Activated CD4-positive, alpha-beta T cell treated with anti-CD3 and anti-CD28 coated beads, Interleukin-2, amount 10 ng/mL, durations not matched to agents 7 days and 5 days (primary cell): ENCODE data around the gene TUBA4B. TPM values are rescaled to one million over a fixed set of nuclear protein-coding genes. Genes with fewer than 3 reads are reported as not detected.
A peak's percentile ranks its signal among the peaks of the same experiment; 100 is the strongest.

ENCODE experiments used
- CTCF ChIA-PET: fragments of 350-600 bp; sonication (Branson Sonifier 250); formaldehyde crosslinking; loops from one replicate; lab custom pipeline; 2021; ENCODE audit warnings: antibody characterized with exemption; lab: Charles Lee
- POLR2A ChIA-PET: fragments of 350-600 bp; sonication (Branson Sonifier 250); formaldehyde crosslinking; loops from one replicate; lab custom pipeline; 2021; ENCODE audit warnings: antibody characterized with exemption; lab: Charles Lee
- DNase-seq: peaks from one replicate; pipeline ENCODE4 v3.0.0-alpha.2; 2020
- H3K27ac Mint-ChIP-seq: one replicate; pipeline ENCODE4 v1.8.0; 2021; ENCODE audit warnings: mild to moderate bottlenecking, moderate library complexity, mixed read lengths
- H3K27me3 Mint-ChIP-seq: one replicate; pipeline ENCODE4 v1.8.0; 2021; ENCODE audit warnings: mixed read lengths
- H3K36me3 Mint-ChIP-seq: one replicate; pipeline ENCODE4 v1.8.0; 2021; ENCODE audit warnings: low read depth, mixed read lengths
- H3K4me1 Mint-ChIP-seq: one replicate; pipeline ENCODE4 v1.8.0; 2021; ENCODE audit warnings: mixed read lengths
- H3K4me3 Mint-ChIP-seq: one replicate; pipeline ENCODE4 v1.8.0; 2021; ENCODE audit warnings: mild to moderate bottlenecking, moderate library complexity, mixed read lengths
- H3K9me3 Mint-ChIP-seq: one replicate; pipeline ENCODE4 v1.8.0; 2021; ENCODE audit warnings: mixed read lengths
- total RNA-seq, 2 experiments: library from RNA; stranded (reverse); gene quantifications; one replicate each; pipeline ENCODE4 v1.2.3, GENCODE V29; 2021

Gene TUBA4B
- total RNA-seq, 2 experiments from 2014 or later = not detected

GRCh38 chr2:219272356-219272755 lies 19.3 kb downstream of the TUBA4B start:
- Mint-ChIP-seq H3K4me3 (no peak overlapping the region), H3K27me3 (no peaks in the 10 kb centered on the region), H3K36me3 (no peaks in the 10 kb centered on the region), H3K4me1 (peaks cover 3% of the 10 kb centered on the region), H3K27ac (no peak overlapping the region), H3K9me3 (no peaks in the 10 kb centered on the region)
- POLR2A ChIA-PET = no interaction called here
- no peak for DNase-seq
- CTCF ChIA-PET = interaction anchor here (15.6 kb wide), 1 partner anchor 23 kb away, joined by 194 read pairs; no protein-coding TSS in a partner anchor

- no peak overlapping the region for H3K4me3 Mint-ChIP-seq
- ChIA-PET POLR2A (no interaction called here), CTCF (interaction anchor here (15.6 kb wide), 1 partner anchor 22 kb away, joined by 194 read pairs; no protein-coding TSS in a partner anchor)
- H3K27ac Mint-ChIP-seq = no peak overlapping the region
- no peaks in the 10 kb centered on the region for H3K27me3 Mint-ChIP-seq
- no peaks in the 10 kb centered on the region for H3K9me3 Mint-ChIP-seq
- H3K4me1 Mint-ChIP-seq = peaks cover 9% of the 10 kb centered on the region
- no peaks in the 10 kb centered on the region for H3K36me3 Mint-ChIP-seq
- DNase-seq = no peak
Observed at GRCh38 chr2:219272995-219273394, 20.0 kb downstream of the TUBA4B start.

GRCh38 chr2:219273937-219274336 lies 20.9 kb downstream of the TUBA4B start:
- H3K9me3 Mint-ChIP-seq = no peaks in the 10 kb centered on the region
- DNase-seq = no peak
- H3K27ac Mint-ChIP-seq = no peak overlapping the region
- H3K27me3 Mint-ChIP-seq = no peaks in the 10 kb centered on the region
- POLR2A ChIA-PET = no interaction called here
- peaks cover 19% of the 10 kb centered on the region for H3K4me1 Mint-ChIP-seq
- no peaks in the 10 kb centered on the region for H3K36me3 Mint-ChIP-seq
- CTCF ChIA-PET = interaction anchor here (1.2 to 15.6 kb wide), 2 partner anchors 12 to 22 kb away, joined by 8 to 194 read pairs; no protein-coding TSS in a partner anchor
- H3K4me3 Mint-ChIP-seq = no peak overlapping the region

GRCh38 chr2:219274361-219274921 lies 21.4 kb downstream of the TUBA4B start:
- Mint-ChIP-seq H3K27me3 (no peaks in the 10 kb centered on the region), H3K9me3 (no peaks in the 10 kb centered on the region), H3K4me3 (no peak overlapping the region), H3K27ac (no peak overlapping the region), H3K4me1 (peaks cover 20% of the 10 kb centered on the region), H3K36me3 (no peaks in the 10 kb centered on the region)
- POLR2A ChIA-PET = no interaction called here
- DNase-seq = no peak
- CTCF ChIA-PET = interaction anchor here (1.2 to 15.6 kb wide), 2 partner anchors 13 to 21 kb away, joined by 8 to 194 read pairs; no protein-coding TSS in a partner anchor

- no peaks in the 10 kb centered on the region for H3K27me3 Mint-ChIP-seq
- POLR2A ChIA-PET = interaction anchor here (1.6 kb wide), 1 partner anchor 23 kb away, joined by 6 read pairs; no protein-coding TSS in a partner anchor
- CTCF ChIA-PET = interaction anchor here (0.5 to 15.6 kb wide), 13 partner anchors 7 to 111 kb away, joined by 3 to 194 read pairs (median 7); partner anchors contain the start of genes CNPPD1, TUBA4A and TUBA4B
- peaks cover 39% of the 10 kb centered on the region for H3K4me1 Mint-ChIP-seq
- H3K27ac Mint-ChIP-seq = peak overlapping the region; percentile 99
- H3K9me3 Mint-ChIP-seq = no peaks in the 10 kb centered on the region
- H3K36me3 Mint-ChIP-seq = peaks cover 15% of the 10 kb centered on the region
- peak; percentile 76 for DNase-seq
- peak overlapping the region; percentile 58 for H3K4me3 Mint-ChIP-seq
Observed at GRCh38 chr2:219277703-219278654, 24.9 kb downstream of the TUBA4B start.

GRCh38 chr2:219278655-219279150 lies 25.7 kb downstream of the TUBA4B start:
- no peaks in the 10 kb centered on the region for H3K9me3 Mint-ChIP-seq
- peak overlapping the region; percentile 99 for H3K27ac Mint-ChIP-seq
- H3K4me3 Mint-ChIP-seq = peak overlapping the region; percentile 96
- POLR2A ChIA-PET = interaction anchor here (0.9 to 1.6 kb wide), 2 partner anchors 24 to 31 kb away, joined by 6 read pairs; no protein-coding TSS in a partner anchor
- peaks cover 41% of the 10 kb centered on the region for H3K4me1 Mint-ChIP-seq
- no peaks in the 10 kb centered on the region for H3K27me3 Mint-ChIP-seq
- DNase-seq = no peak
- CTCF ChIA-PET = interaction anchor here (0.5 to 15.6 kb wide), 11 partner anchors 8 to 110 kb away, joined by 3 to 194 read pairs (median 8); partner anchors contain the start of genes CNPPD1, TUBA4A and TUBA4B
- peaks cover 18% of the 10 kb centered on the region for H3K36me3 Mint-ChIP-seq

- ChIA-PET POLR2A (interaction anchor here (0.9 to 1.6 kb wide), 2 partner anchors 25 to 32 kb away, joined by 6 read pairs; no protein-coding TSS in a partner anchor), CTCF (interaction anchor here (1.2 to 15.6 kb wide), 9 partner anchors 9 to 103 kb away, joined by 3 to 194 read pairs (median 9); partner anchors contain the start of genes CNPPD1, TUBA4A and TUBA4B)
- H3K36me3 Mint-ChIP-seq = peaks cover 20% of the 10 kb centered on the region
- peaks cover 41% of the 10 kb centered on the region for H3K4me1 Mint-ChIP-seq
- H3K27me3 Mint-ChIP-seq = no peaks in the 10 kb centered on the region
- H3K4me3 Mint-ChIP-seq = peak within 1 kb of the TSS; percentile 96
- no peaks in the 10 kb centered on the region for H3K9me3 Mint-ChIP-seq
- H3K27ac Mint-ChIP-seq = peak within 1 kb of the TSS; percentile 99
- peak; percentile 99 for DNase-seq
Observed at GRCh38 chr2:219279151-219279915, 26.3 kb downstream of the TUBA4B start, which contains the start of gene DNAJB2. DNAJB2 (plus strand) TSS chr2:219279366; CDS start chr2:219279834, 468 bp downstream.

- CTCF ChIA-PET = interaction anchor here (1.2 to 15.6 kb wide), 6 partner anchors 15 to 108 kb away, joined by 3 to 194 read pairs (median 4); partner anchors contain the start of genes ABCB6, DNPEP, TUBA4A and TUBA4B
- H3K27me3 Mint-ChIP-seq = no peaks in the 10 kb centered on the region
- H3K4me3 Mint-ChIP-seq = peak overlapping the region; percentile 96
- peaks cover 20% of the 10 kb centered on the region for H3K36me3 Mint-ChIP-seq
- H3K27ac Mint-ChIP-seq = peak overlapping the region; percentile 99
- POLR2A ChIA-PET = interaction anchor here (1.6 kb wide), 1 partner anchor 25 kb away, joined by 6 read pairs; no protein-coding TSS in a partner anchor
- H3K9me3 Mint-ChIP-seq = no peaks in the 10 kb centered on the region
- DNase-seq = peak; percentile 13
- H3K4me1 Mint-ChIP-seq = peaks cover 41% of the 10 kb centered on the region
Observed at GRCh38 chr2:219279916-219280516, 27.0 kb downstream of the TUBA4B start.

GRCh38 chr2:219280651-219281050 lies 27.6 kb downstream of the TUBA4B start:
- DNase-seq = no peak
- H3K36me3 Mint-ChIP-seq = peaks cover 20% of the 10 kb centered on the region
- CTCF ChIA-PET = interaction anchor here (1.0 to 15.6 kb wide), 5 partner anchors 15 to 108 kb away, joined by 3 to 194 read pairs (median 5); partner anchors contain the start of genes ABCB6, DNPEP, TUBA4A and TUBA4B
- POLR2A ChIA-PET = no interaction called here
- peak overlapping the region; percentile 96 for H3K4me3 Mint-ChIP-seq
- peaks cover 41% of the 10 kb centered on the region for H3K4me1 Mint-ChIP-seq
- no peaks in the 10 kb centered on the region for H3K9me3 Mint-ChIP-seq
- no peaks in the 10 kb centered on the region for H3K27me3 Mint-ChIP-seq
- H3K27ac Mint-ChIP-seq = peak overlapping the region; percentile 99

- POLR2A ChIA-PET = no interaction called here
- Mint-ChIP-seq H3K4me1 (peaks cover 41% of the 10 kb centered on the region), H3K4me3 (no peak overlapping the region), H3K9me3 (no peaks in the 10 kb centered on the region), H3K36me3 (peaks cover 20% of the 10 kb centered on the region), H3K27ac (no peak overlapping the region), H3K27me3 (no peaks in the 10 kb centered on the region)
- no peak for DNase-seq
- CTCF ChIA-PET = interaction anchor here (1.0 to 15.6 kb wide), 2 partner anchors 14 to 89 kb away, joined by 5 to 194 read pairs; no protein-coding TSS in a partner anchor
Observed at GRCh38 chr2:219281588-219281987, 28.5 kb downstream of the TUBA4B start.

- Mint-ChIP-seq H3K4me1 (peaks cover 38% of the 10 kb centered on the region), H3K36me3 (peaks cover 20% of the 10 kb centered on the region), H3K9me3 (no peaks in the 10 kb centered on the region), H3K27ac (peak overlapping the region; percentile 62), H3K27me3 (no peaks in the 10 kb centered on the region), H3K4me3 (no peak overlapping the region)
- POLR2A ChIA-PET = no interaction called here
- CTCF ChIA-PET = interaction anchor here (1.1 to 15.6 kb wide), 2 partner anchors 13 to 28 kb away, joined by 3 to 194 read pairs; partner anchors contain the start of gene TUBA4A
- DNase-seq = no peak
Observed at GRCh38 chr2:219282375-219282774, 29.3 kb downstream of the TUBA4B start.
